ENCODE results near the gene APLF. TPM values are rescaled to one million over a fixed set of nuclear protein-coding genes. Genes with fewer than 3 reads are reported as not detected.
"Not testable (repeated sequence)": the region's sequence is repeated elsewhere in the genome, so short reads cannot be mapped to it uniquely, and the experiment has no call there.

The APLF gene
- total RNA-seq, 1 experiment from 2014 or later: 5.5 TPM

GRCh38 chr2:68568116-68568515 lies 100.7 kb downstream of the APLF start:
- no TSS peak for BruUV-seq (replicated peaks)
- intact Hi-C loops (cut with micrococcal nuclease; ENCODE audit: unreplicated experiment): no loop called here
- Histone ChIP-seq H3K36me3 (ENCODE audit: insufficient read depth, low read length, poor library complexity, severe bottlenecking) (no peaks in the 10 kb centered on the region), H3K9me3 (ENCODE audit: low read depth, low read length, poor library complexity, severe bottlenecking) (no peaks in the 10 kb centered on the region), H3K27me3 (replicated peaks; ENCODE audit: insufficient read depth, low read depth, low read length, poor library complexity) (no peaks in the 10 kb centered on the region), H3K4me3 (ENCODE audit: low read depth, low read length, poor library complexity, severe bottlenecking) (no peak overlapping the region), H3K4me1 (ENCODE audit: insufficient read depth, low read length, poor library complexity, severe bottlenecking) (no peaks in the 10 kb centered on the region), H3K27ac (ENCODE audit: low read depth, low read length, poor library complexity, severe bottlenecking) (no peak overlapping the region)
- DNase-seq (ENCODE audit: low spot score): no peak
- ChIA-PET CTCF (no interaction called here), POLR2A (ENCODE audit: low non-redundant PET) (no interaction called here)
- TF ChIP-seq EZH2 (IDR thresholded peaks at IDR 0.05; ENCODE audit: borderline replicate concordance, low read depth, low read length, poor library complexity, severe bottlenecking) (no peak), CTCF (conservative IDR thresholded peaks at IDR 0.05; ENCODE audit: low read depth, low read length) (no peak)

- intact Hi-C loops (cut with micrococcal nuclease; ENCODE audit: unreplicated experiment): no loop called here
- TF ChIP-seq EZH2 (IDR thresholded peaks at IDR 0.05; ENCODE audit: borderline replicate concordance, low read depth, low read length, poor library complexity, severe bottlenecking) (no peak), CTCF (conservative IDR thresholded peaks at IDR 0.05; ENCODE audit: low read depth, low read length) (no peak)
- Histone ChIP-seq H3K36me3 (ENCODE audit: insufficient read depth, low read length, poor library complexity, severe bottlenecking) (no peaks in the 10 kb centered on the region), H3K27ac (ENCODE audit: low read depth, low read length, poor library complexity, severe bottlenecking) (no peak overlapping the region), H3K9me3 (ENCODE audit: low read depth, low read length, poor library complexity, severe bottlenecking) (no peaks in the 10 kb centered on the region), H3K4me3 (ENCODE audit: low read depth, low read length, poor library complexity, severe bottlenecking) (no peak overlapping the region), H3K27me3 (replicated peaks; ENCODE audit: insufficient read depth, low read depth, low read length, poor library complexity) (no peaks in the 10 kb centered on the region), H3K4me1 (ENCODE audit: insufficient read depth, low read length, poor library complexity, severe bottlenecking) (no peaks in the 10 kb centered on the region)
- POLR2A ChIA-PET (ENCODE audit: low non-redundant PET): no interaction called here
- DNase-seq (ENCODE audit: low spot score): no peak
- CTCF ChIA-PET: no interaction called here
- no TSS peak for BruUV-seq (replicated peaks)
Observed at GRCh38 chr2:68569604-68570003, 102.2 kb downstream of the APLF start.

GRCh38 chr2:68570434-68570833 lies 103.0 kb downstream of the APLF start:
- BruUV-seq (replicated peaks); POLR2A ChIA-PET (ENCODE audit: low non-redundant PET); DNase-seq (ENCODE audit: low spot score); H3K27me3 ChIP-seq (replicated peaks; ENCODE audit: insufficient read depth, low read depth, low read length, poor library complexity); H3K36me3 ChIP-seq (ENCODE audit: insufficient read depth, low read length, poor library complexity, severe bottlenecking); intact Hi-C loops (cut with micrococcal nuclease; ENCODE audit: unreplicated experiment); CTCF ChIA-PET; H3K9me3 ChIP-seq (ENCODE audit: low read depth, low read length, poor library complexity, severe bottlenecking); H3K4me3 ChIP-seq (ENCODE audit: low read depth, low read length, poor library complexity, severe bottlenecking); H3K27ac ChIP-seq (ENCODE audit: low read depth, low read length, poor library complexity, severe bottlenecking); H3K4me1 ChIP-seq (ENCODE audit: insufficient read depth, low read length, poor library complexity, severe bottlenecking): not testable (repeated sequence)

- H3K4me3 ChIP-seq (ENCODE audit: low read depth, low read length, poor library complexity, severe bottlenecking): no peak overlapping the region
- DNase-seq (ENCODE audit: low spot score): no peak
- intact Hi-C loops (cut with micrococcal nuclease; ENCODE audit: unreplicated experiment): no loop called here
- H3K9me3 ChIP-seq (ENCODE audit: low read depth, low read length, poor library complexity, severe bottlenecking): no peaks in the 10 kb centered on the region
- no peaks in the 10 kb centered on the region for H3K36me3 ChIP-seq (ENCODE audit: insufficient read depth, low read length, poor library complexity, severe bottlenecking)
- CTCF ChIA-PET: no interaction called here
- POLR2A ChIA-PET (ENCODE audit: low non-redundant PET): no interaction called here
- H3K27ac ChIP-seq (ENCODE audit: low read depth, low read length, poor library complexity, severe bottlenecking): no peak overlapping the region
- no peaks in the 10 kb centered on the region for H3K4me1 ChIP-seq (ENCODE audit: insufficient read depth, low read length, poor library complexity, severe bottlenecking)
- TF ChIP-seq EZH2 (IDR thresholded peaks at IDR 0.05; ENCODE audit: borderline replicate concordance, low read depth, low read length, poor library complexity, severe bottlenecking) (no peak), CTCF (conservative IDR thresholded peaks at IDR 0.05; ENCODE audit: low read depth, low read length) (no peak)
- H3K27me3 ChIP-seq (replicated peaks; ENCODE audit: insufficient read depth, low read depth, low read length, poor library complexity): no peaks in the 10 kb centered on the region
- no TSS peak for BruUV-seq (replicated peaks)
Observed at GRCh38 chr2:68574202-68574791, 106.9 kb downstream of the APLF start.
